ENCODE data around the gene PCCB.
"Not testable (repeated sequence)": the region's sequence is repeated elsewhere in the genome, so short reads cannot be mapped to it uniquely, and the experiment has no call there.

Gene PCCB

GRCh38 chr3:136330900-136331299 lies 80.8 kb downstream of the PCCB start:
- peaks cover 77% of the 10 kb centered on the region for H3K36me3 Mint-ChIP-seq
- no peaks in the 10 kb centered on the region for H3K27me3 Mint-ChIP-seq
- H3K4me3 Mint-ChIP-seq = no peak overlapping the region
- ATAC-seq = no peak
- no peaks in the 10 kb centered on the region for H3K9me3 Mint-ChIP-seq
- no peak overlapping the region for H3K27ac Mint-ChIP-seq
- peaks cover 5% of the 10 kb centered on the region for H3K4me1 Mint-ChIP-seq

GRCh38 chr3:136332302-136332701 lies 82.2 kb downstream of the PCCB start:
- ATAC-seq = no peak
- H3K4me3 Mint-ChIP-seq = no peak overlapping the region
- H3K9me3 Mint-ChIP-seq = no peaks in the 10 kb centered on the region
- H3K36me3 Mint-ChIP-seq = peaks cover 77% of the 10 kb centered on the region
- peaks cover 5% of the 10 kb centered on the region for H3K4me1 Mint-ChIP-seq
- no peak overlapping the region for H3K27ac Mint-ChIP-seq
- H3K27me3 Mint-ChIP-seq = no peaks in the 10 kb centered on the region

DNA sequence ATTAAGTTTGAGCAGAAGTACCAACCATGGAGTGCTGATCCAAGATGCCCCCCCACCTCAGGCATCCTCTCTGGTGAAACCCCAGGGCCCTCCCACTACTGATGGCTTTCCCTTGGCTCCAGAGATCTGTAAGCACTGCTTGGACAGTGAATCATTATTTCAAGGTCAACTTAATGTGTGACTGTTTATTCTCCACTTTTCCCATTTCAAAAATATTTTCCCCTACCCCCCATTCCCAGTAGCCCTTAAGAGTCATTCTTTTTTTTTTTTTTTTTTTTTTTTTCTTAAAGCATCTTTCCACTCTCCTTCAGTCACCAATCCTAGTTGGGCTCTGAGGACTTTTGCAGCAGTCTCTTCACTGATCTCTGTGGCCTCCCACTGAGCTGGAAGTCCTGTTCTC lies 82.6 kb downstream of the PCCB start:
- Mint-ChIP-seq H3K4me3 (no peak overlapping the region), H3K27ac (no peak overlapping the region), H3K9me3 (no peaks in the 10 kb centered on the region), H3K27me3 (no peaks in the 10 kb centered on the region), H3K4me1 (peaks cover 5% of the 10 kb centered on the region), H3K36me3 (peaks cover 73% of the 10 kb centered on the region)
- ATAC-seq = no peak

DNA sequence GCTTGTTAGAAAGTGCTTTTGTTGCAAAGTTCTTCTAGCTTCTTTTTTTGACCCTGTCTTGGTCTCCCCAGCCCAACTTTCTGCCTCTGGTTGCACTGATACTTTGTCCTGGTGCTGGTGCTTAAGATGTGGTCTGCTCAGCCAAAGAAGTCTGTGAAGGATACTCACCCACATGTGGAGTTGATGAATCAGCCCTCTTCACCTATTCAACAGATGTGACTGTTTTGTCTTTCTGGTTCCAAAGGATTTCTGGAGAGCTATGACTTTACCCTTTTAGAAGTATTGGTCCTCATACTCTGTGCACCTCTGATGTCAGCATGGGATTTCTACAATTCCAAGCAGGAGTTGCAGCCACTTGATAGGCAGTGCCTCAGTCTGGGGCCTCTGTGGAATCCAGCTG lies 84.1 kb downstream of the PCCB start:
- H3K27ac Mint-ChIP-seq = peak overlapping the region; percentile 32
- no peaks in the 10 kb centered on the region for H3K27me3 Mint-ChIP-seq
- no peak for ATAC-seq
- H3K4me1 Mint-ChIP-seq = peaks cover 5% of the 10 kb centered on the region
- H3K9me3 Mint-ChIP-seq = no peaks in the 10 kb centered on the region
- H3K36me3 Mint-ChIP-seq = peaks cover 72% of the 10 kb centered on the region
- no peak overlapping the region for H3K4me3 Mint-ChIP-seq

GRCh38 chr3:136334726-136335125 lies 84.6 kb downstream of the PCCB start:
- H3K27me3 Mint-ChIP-seq, ATAC-seq, H3K27ac Mint-ChIP-seq, H3K4me3 Mint-ChIP-seq, H3K9me3 Mint-ChIP-seq, H3K4me1 Mint-ChIP-seq: not testable (repeated sequence)
- H3K36me3 Mint-ChIP-seq = peaks cover 71% of the 10 kb centered on the region

DNA sequence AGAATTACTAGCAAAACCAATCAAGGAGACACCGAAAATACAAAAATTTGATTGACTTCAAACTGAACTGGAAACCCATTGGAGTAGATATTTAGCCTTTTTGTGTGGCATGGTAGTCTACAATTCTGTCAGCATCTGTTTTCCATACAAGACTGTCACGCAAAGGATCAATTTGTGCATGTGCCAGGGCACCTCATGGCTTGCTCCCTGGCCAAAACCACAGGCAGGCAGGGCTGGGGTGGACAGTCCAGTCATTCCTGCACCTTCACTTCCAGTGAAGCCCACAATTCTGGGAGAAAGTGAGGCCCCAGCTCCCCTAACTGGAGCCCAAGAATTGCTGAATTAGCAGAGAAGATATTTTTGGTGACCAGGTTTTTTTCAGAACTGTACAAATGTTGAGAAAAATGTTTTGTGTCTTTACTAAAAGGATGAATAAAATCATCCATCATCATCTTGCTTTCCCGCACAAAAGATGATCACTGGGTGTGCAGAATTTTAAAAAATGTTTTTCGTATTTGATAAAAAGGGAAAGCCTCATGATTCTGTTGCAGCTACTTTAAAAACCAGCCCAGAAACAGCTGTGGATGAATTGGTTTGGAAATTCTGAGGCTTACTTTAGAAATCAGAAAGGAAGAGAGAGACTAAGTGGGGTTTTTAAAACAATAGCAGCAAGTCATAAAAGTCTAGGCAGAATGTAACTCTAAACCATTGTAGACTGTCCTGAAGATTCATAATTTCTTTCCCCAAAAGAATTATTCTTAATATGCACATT lies 86.4 kb downstream of the PCCB start:
- Mint-ChIP-seq H3K4me3 (no peak overlapping the region), H3K27me3 (no peaks in the 10 kb centered on the region), H3K9me3 (no peaks in the 10 kb centered on the region), H3K4me1 (peaks cover 5% of the 10 kb centered on the region), H3K36me3 (peaks cover 72% of the 10 kb centered on the region), H3K27ac (no peak overlapping the region)
- ATAC-seq = no peak

GRCh38 chr3:136343446-136343845 lies 93.3 kb downstream of the PCCB start:
- no peaks in the 10 kb centered on the region for H3K9me3 Mint-ChIP-seq
- no peak overlapping the region for H3K4me3 Mint-ChIP-seq
- no peak overlapping the region for H3K27ac Mint-ChIP-seq
- H3K4me1 Mint-ChIP-seq = no peaks in the 10 kb centered on the region
- no peaks in the 10 kb centered on the region for H3K27me3 Mint-ChIP-seq
- peaks cover 43% of the 10 kb centered on the region for H3K36me3 Mint-ChIP-seq
- no peak for ATAC-seq

- Mint-ChIP-seq H3K27me3 (no peaks in the 10 kb centered on the region), H3K4me3 (no peak overlapping the region), H3K4me1 (no peaks in the 10 kb centered on the region), H3K27ac (no peak overlapping the region), H3K9me3 (no peaks in the 10 kb centered on the region), H3K36me3 (peaks cover 43% of the 10 kb centered on the region)
- no peak for ATAC-seq
Observed at GRCh38 chr3:136343873-136344555, 93.9 kb downstream of the PCCB start.

- Mint-ChIP-seq H3K4me3 (no peak overlapping the region), H3K27ac (no peak overlapping the region), H3K4me1 (no peaks in the 10 kb centered on the region), H3K36me3 (peaks cover 36% of the 10 kb centered on the region), H3K27me3 (no peaks in the 10 kb centered on the region), H3K9me3 (no peaks in the 10 kb centered on the region)
- no peak for ATAC-seq
Observed at GRCh38 chr3:136346486-136346885, 96.3 kb downstream of the PCCB start.

GRCh38 chr3:136350132-136350531 lies 100.0 kb downstream of the PCCB start:
- H3K27ac Mint-ChIP-seq = no peak overlapping the region
- ATAC-seq = no peak
- H3K4me3 Mint-ChIP-seq = no peak overlapping the region
- H3K27me3 Mint-ChIP-seq = no peaks in the 10 kb centered on the region
- H3K9me3 Mint-ChIP-seq = no peaks in the 10 kb centered on the region
- H3K4me1 Mint-ChIP-seq = no peaks in the 10 kb centered on the region
- peaks cover 28% of the 10 kb centered on the region for H3K36me3 Mint-ChIP-seq

GRCh38 chr3:136350557-136350956 lies 100.4 kb downstream of the PCCB start:
- Mint-ChIP-seq H3K27me3 (no peaks in the 10 kb centered on the region), H3K36me3 (peaks cover 31% of the 10 kb centered on the region), H3K27ac (no peak overlapping the region), H3K9me3 (peaks cover 2% of the 10 kb centered on the region), H3K4me3 (no peak overlapping the region), H3K4me1 (no peaks in the 10 kb centered on the region)
- no peak for ATAC-seq

DNA sequence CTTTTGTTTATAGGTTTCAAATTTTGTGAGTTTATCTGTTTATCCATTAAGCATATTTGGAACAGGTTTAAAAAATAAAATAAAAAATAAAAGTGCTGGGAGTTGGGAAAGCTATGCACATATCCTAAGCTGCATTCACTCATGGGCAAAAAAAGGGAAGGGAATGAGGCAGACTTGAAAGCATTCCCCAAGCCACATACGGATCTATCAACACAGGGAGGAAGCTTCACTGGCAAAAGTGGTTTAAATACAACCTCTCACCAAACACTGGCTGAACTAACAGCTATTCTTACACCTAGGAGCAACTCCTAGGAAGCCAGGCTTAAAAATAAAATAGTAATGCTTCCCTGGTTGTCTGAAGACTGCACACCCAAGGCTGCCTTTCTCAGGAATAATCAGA lies 101.2 kb downstream of the PCCB start:
- H3K4me1 Mint-ChIP-seq = no peaks in the 10 kb centered on the region
- ATAC-seq = no peak
- H3K27me3 Mint-ChIP-seq = no peaks in the 10 kb centered on the region
- H3K4me3 Mint-ChIP-seq = no peak overlapping the region
- H3K9me3 Mint-ChIP-seq = peaks cover 5% of the 10 kb centered on the region
- H3K36me3 Mint-ChIP-seq = peaks cover 33% of the 10 kb centered on the region
- H3K27ac Mint-ChIP-seq = no peak overlapping the region

DNA sequence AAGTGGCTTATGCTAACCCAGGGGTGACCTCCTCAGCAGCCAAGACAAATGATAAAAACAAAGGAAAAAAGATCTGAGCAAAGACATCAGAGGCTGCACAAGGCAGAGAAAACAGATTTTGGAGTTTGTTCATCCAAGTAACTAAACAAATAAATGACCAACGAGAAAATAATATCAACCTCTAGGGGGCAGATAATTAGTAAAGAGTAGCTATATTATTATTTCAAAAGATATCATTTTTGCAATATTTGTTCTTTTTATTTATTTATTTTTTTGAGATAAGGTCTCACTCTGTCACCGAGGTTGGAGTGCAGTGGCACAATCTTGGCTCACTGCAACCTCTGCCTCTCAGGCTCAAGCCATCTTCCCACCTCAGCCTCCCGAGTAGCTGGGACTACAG lies 101.8 kb downstream of the PCCB start:
- ATAC-seq = no peak
- Mint-ChIP-seq H3K36me3 (peaks cover 34% of the 10 kb centered on the region), H3K27me3 (no peaks in the 10 kb centered on the region), H3K4me3 (no peak overlapping the region), H3K4me1 (no peaks in the 10 kb centered on the region), H3K27ac (no peak overlapping the region), H3K9me3 (peaks cover 5% of the 10 kb centered on the region)

GRCh38 chr3:136353461-136353860 lies 103.3 kb downstream of the PCCB start:
- no peak for ATAC-seq
- Mint-ChIP-seq H3K27ac (peak overlapping the region; percentile 22), H3K27me3 (no peaks in the 10 kb centered on the region), H3K9me3 (peaks cover 5% of the 10 kb centered on the region), H3K36me3 (peaks cover 49% of the 10 kb centered on the region), H3K4me3 (no peak overlapping the region), H3K4me1 (no peaks in the 10 kb centered on the region)

GRCh38 chr3:136366289-136366688 lies 116.1 kb downstream of the PCCB start:
- Mint-ChIP-seq H3K4me1 (no peaks in the 10 kb centered on the region), H3K36me3 (peaks cover 46% of the 10 kb centered on the region), H3K4me3 (no peak overlapping the region), H3K27ac (no peak overlapping the region), H3K27me3 (no peaks in the 10 kb centered on the region), H3K9me3 (no peaks in the 10 kb centered on the region)
- no peak for ATAC-seq

- H3K4me3 Mint-ChIP-seq, ATAC-seq, H3K4me1 Mint-ChIP-seq, H3K27ac Mint-ChIP-seq, H3K9me3 Mint-ChIP-seq, H3K27me3 Mint-ChIP-seq: not testable (repeated sequence)
- H3K36me3 Mint-ChIP-seq = peaks cover 35% of the 10 kb centered on the region
Observed at GRCh38 chr3:136375800-136376199, 125.7 kb downstream of the PCCB start.
